Liver (tissue), 9 donors: ENCODE data around the gene SLTM. TPM values are rescaled to one million over a fixed set of nuclear protein-coding genes. Genes with fewer than 3 reads are reported as not detected.
A peak's percentile ranks its signal among the peaks of the same experiment; 100 is the strongest.
"Not testable (repeated sequence)": the region's sequence is repeated elsewhere in the genome, so short reads cannot be mapped to it uniquely, and the experiment has no call there.

Experiments used
- DNase-seq: peaks from one replicate; pipeline ENCODE4 v3.0.0-alpha.2; 2017; ENCODE audit warnings: low spot score
- H3K27ac ChIP-seq, 2 donors: one replicate each; pipeline ENCODE4 v1.7.0; 2013; ENCODE audit warnings: inconsistent platforms in 2 of 2, low read length in 2 of 2, control low read depth in 1 of 2, low read depth in 1 of 2, mild to moderate bottlenecking in 1 of 2
- H3K27me3 ChIP-seq, 4 donors: one replicate each; pipeline versions ENCODE4 v1.6.1 to v1.7.0; 2013; ENCODE audit warnings: low read length in 3 of 4, inconsistent platforms in 1 of 4, mild to moderate bottlenecking in 1 of 4, moderate library complexity in 1 of 4; ENCODE audit not compliant: control insufficient read depth in 4 of 4, insufficient read depth in 4 of 4
- H3K36me3 ChIP-seq, 4 donors: one replicate each; pipeline versions ENCODE4 v1.6.1 to v1.7.0; 2013; ENCODE audit warnings: low read length in 3 of 4, mild to moderate bottlenecking in 3 of 4, low read depth in 1 of 4, moderate library complexity in 1 of 4; ENCODE audit not compliant: control insufficient read depth in 4 of 4, insufficient read depth in 3 of 4
- H3K4me1 ChIP-seq, 4 donors: one replicate each; pipeline versions ENCODE4 v1.6.1 to v1.7.0; 2013; ENCODE audit warnings: low read length in 3 of 4, mild to moderate bottlenecking in 3 of 4, moderate library complexity in 1 of 4; ENCODE audit not compliant: control insufficient read depth in 4 of 4, insufficient read depth in 4 of 4
- H3K4me3 ChIP-seq, 3 donors: one replicate each; pipeline versions ENCODE4 v1.6.1 to v1.7.0; 2013; ENCODE audit warnings: low read length in 3 of 3, control low read depth in 1 of 3, low read depth in 1 of 3, mild to moderate bottlenecking in 1 of 3
- H3K9ac ChIP-seq, 2 donors: one replicate each; pipeline ENCODE4 v1.7.0; 2013; ENCODE audit warnings: low read length in 2 of 2, mild to moderate bottlenecking in 2 of 2, moderate library complexity in 2 of 2, control low read depth in 1 of 2, low read depth in 1 of 2
- H3K9me3 ChIP-seq, 4 donors: one replicate each; pipeline versions ENCODE4 v1.6.1 to v1.7.0; 2013; ENCODE audit warnings: low read length in 3 of 4; ENCODE audit not compliant: control insufficient read depth in 4 of 4
- ATF3 ChIP-seq: IDR thresholded peaks from 2 replicates; pipeline ENCODE4 v1.6.1; 2016; ENCODE audit warnings: antibody characterized with exemption
- EGR1 ChIP-seq, 2 donors: IDR thresholded peaks; 2 replicates each; pipeline ENCODE4 v1.6.1; 2016 to 2018; ENCODE audit warnings: antibody characterized with exemption in 2 of 2, low read depth in 2 of 2
- FOXA1 ChIP-seq: IDR thresholded peaks from 2 replicates; pipeline ENCODE4 v1.6.1; 2016; ENCODE audit warnings: antibody characterized with exemption
- HNF4G ChIP-seq: IDR thresholded peaks from 2 replicates; pipeline ENCODE4 v1.6.1; 2016; ENCODE audit warnings: antibody characterized with exemption
- RAD21 ChIP-seq, 2 donors: IDR thresholded peaks; 2 replicates each; pipeline ENCODE4 v1.6.1; 2016; ENCODE audit warnings: antibody characterized with exemption in 2 of 2, mild to moderate bottlenecking in 2 of 2
- REST ChIP-seq: IDR thresholded peaks from 2 replicates; pipeline ENCODE4 v1.6.1; 2016; ENCODE audit warnings: antibody characterized with exemption, mild to moderate bottlenecking
- RXRA ChIP-seq, 2 donors: IDR thresholded peaks; 2 replicates each; pipeline ENCODE4 v1.6.1; 2017 to 2018; ENCODE audit warnings: antibody characterized with exemption in 2 of 2, mild to moderate bottlenecking in 1 of 2
- WGBS: extraction: QIAGEN DNeasy Blood & Tissue Kit; methylation state at CpG from one replicate; pipeline ENCODE4 v1.1.7; 2013; 5-methylcytosine and 5-hydroxymethylcytosine counted together
- polyA plus RNA-seq, 2 donors: library from polyadenylated mRNA; stranded (reverse) in 1 of 2; unstranded in 1 of 2; fragments of 200-250 nt in 1 of 2; fragments of >200 nt in 1 of 2; fragmentation: Nextera tagmentation in 1 of 2; extraction: Ambion mirVana in 1 of 2; gene quantifications; one replicate each; pipeline versions ENCODE4 v1.2.1 to v1.2.3, GENCODE V29; 2013 to 2015
- total RNA-seq, 2 donors: library from RNA; depleted of rRNA; stranded (reverse); fragments of >200 nt; gene quantifications; one replicate each; pipeline ENCODE4 v1.2.3, GENCODE V29; 2014
- TF ChIP-seq, protein P1 (sequence below): fragments of 150-350 bp; IDR thresholded peaks from 2 replicates; pipeline ENCODE4 v1.5.1; 2017; ENCODE audit warnings: improper control_type of control experiment, low read depth, low read length; ENCODE audit not compliant: missing input control
- TF ChIP-seq, protein P2 (sequence below): IDR thresholded peaks from 2 replicates; pipeline ENCODE4 v1.6.1; 2016; ENCODE audit warnings: antibody characterized with exemption
- donor health status: healthy.
- donor health status: healthy.
- donor health status: healthy.
- donor health status: healthy.
- donor health status: healthy.

The SLTM gene
- total and polyA plus RNA-seq, 4 donors = 20.4 to 78.1 (median 50.1) TPM

DNA sequence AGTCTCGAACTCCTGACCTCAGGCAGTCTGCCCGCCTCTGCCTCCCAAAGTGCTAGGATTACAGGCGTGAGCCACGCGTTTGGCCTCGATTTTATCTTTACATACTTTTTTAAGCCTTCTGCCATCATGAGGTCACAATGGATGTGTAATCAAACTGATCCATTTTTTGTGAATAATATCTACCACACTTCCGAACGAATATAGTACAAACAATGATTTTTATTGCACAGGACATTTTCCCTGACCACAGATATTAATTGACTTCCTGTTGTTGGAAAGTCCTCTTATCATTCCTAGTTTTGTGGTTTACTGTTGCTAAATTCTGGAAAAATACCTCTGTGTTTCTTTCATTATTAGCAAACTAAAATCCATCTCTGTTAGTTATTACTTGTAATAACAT lies 93.4 kb downstream of the SLTM start (continued):
- TF ChIP-seq ATF3 (no peak), RXRA (IDR thresholded peaks at IDR 0.05) (no peak)

DNA sequence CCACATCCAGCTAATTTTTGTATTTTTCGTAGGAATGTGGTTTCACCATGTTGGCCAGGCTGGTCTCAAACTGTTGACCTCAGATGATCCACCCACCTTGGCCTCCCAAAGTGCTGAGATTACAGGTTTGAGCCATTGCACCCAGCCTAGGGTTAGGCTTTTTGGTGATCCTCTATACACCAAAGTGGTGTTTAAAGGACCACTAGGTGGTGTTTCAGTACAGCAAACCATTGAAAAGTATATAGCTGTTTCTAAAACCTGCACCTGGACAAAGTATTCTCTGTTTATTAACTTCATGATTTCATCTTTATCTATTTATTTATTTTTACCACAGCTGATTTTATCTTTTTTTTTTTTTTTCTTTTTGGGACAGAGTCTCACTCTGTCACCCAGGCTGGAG lies 94.0 kb downstream of the SLTM start:
- no peaks in the 10 kb centered on the region for H3K36me3 ChIP-seq
- H3K9ac ChIP-seq = no peak overlapping the region
- no peak for DNase-seq
- TF ChIP-seq RXRA (IDR thresholded peaks at IDR 0.05) (no peak), REST (no peak), EGR1 (IDR thresholded peaks at IDR 0.05; ENCODE audit: low read depth in 2 of 2) (no peak), HNF4G (no peak), RAD21 (IDR thresholded peaks at IDR 0.05) (peak; percentile 46 to 73), FOXA1 (no peak)
- TF ChIP-seq, protein P1, sequence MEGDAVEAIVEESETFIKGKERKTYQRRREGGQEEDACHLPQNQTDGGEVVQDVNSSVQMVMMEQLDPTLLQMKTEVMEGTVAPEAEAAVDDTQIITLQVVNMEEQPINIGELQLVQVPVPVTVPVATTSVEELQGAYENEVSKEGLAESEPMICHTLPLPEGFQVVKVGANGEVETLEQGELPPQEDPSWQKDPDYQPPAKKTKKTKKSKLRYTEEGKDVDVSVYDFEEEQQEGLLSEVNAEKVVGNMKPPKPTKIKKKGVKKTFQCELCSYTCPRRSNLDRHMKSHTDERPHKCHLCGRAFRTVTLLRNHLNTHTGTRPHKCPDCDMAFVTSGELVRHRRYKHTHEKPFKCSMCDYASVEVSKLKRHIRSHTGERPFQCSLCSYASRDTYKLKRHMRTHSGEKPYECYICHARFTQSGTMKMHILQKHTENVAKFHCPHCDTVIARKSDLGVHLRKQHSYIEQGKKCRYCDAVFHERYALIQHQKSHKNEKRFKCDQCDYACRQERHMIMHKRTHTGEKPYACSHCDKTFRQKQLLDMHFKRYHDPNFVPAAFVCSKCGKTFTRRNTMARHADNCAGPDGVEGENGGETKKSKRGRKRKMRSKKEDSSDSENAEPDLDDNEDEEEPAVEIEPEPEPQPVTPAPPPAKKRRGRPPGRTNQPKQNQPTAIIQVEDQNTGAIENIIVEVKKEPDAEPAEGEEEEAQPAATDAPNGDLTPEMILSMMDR = peak; percentile 20
- TF ChIP-seq, protein P2, sequence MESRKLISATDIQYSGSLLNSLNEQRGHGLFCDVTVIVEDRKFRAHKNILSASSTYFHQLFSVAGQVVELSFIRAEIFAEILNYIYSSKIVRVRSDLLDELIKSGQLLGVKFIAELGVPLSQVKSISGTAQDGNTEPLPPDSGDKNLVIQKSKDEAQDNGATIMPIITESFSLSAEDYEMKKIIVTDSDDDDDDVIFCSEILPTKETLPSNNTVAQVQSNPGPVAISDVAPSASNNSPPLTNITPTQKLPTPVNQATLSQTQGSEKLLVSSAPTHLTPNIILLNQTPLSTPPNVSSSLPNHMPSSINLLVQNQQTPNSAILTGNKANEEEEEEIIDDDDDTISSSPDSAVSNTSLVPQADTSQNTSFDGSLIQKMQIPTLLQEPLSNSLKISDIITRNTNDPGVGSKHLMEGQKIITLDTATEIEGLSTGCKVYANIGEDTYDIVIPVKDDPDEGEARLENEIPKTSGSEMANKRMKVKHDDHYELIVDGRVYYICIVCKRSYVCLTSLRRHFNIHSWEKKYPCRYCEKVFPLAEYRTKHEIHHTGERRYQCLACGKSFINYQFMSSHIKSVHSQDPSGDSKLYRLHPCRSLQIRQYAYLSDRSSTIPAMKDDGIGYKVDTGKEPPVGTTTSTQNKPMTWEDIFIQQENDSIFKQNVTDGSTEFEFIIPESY = no peak
- H3K4me3 ChIP-seq = no peak overlapping the region
- H3K9me3 ChIP-seq = no peaks in the 10 kb centered on the region
- H3K4me1 ChIP-seq = no peaks in the 10 kb centered on the region
- no peaks in the 10 kb centered on the region for H3K27me3 ChIP-seq
- WGBS = 95% methylated on average over 1 of the region's 1 CpG
- H3K27ac ChIP-seq = no peak overlapping the region

DNA sequence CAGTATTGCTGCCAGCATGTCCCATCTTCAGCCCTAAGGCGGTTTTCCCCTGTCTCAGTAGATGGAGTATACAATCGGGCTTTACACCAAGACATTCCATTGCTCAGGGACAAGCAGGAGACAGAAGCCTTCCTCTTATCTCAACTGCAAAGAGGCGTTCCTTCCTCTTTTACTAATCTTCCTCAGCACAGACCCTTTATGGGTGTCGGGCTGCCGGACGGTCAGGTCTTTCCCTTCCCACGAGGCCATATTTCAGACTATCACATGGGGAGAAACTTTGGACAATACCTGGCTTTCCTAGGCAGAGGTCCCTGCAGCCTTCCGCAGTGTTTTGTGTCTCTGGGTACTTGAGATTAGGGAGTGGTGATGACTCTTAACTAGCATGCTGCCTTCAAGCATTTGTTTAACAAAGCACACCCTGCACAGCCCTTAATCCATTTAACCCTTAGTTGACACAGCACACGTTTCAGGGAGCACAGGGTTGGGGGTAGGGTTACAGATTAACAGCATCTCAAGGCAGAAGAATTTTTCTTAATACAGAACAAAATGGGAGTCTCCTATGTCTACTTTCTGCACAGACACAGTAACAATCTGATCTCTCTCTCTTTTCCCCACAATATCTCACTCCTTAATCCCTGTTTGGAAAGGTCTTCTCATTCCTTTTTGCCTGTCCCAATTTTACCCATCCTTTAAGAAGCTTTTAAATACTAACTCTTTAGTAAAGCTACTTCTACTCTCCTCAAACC lies 99.6 kb downstream of the SLTM start:
- H3K27me3 ChIP-seq, H3K4me3 ChIP-seq, H3K9me3 ChIP-seq, H3K27ac ChIP-seq, H3K4me1 ChIP-seq, H3K9ac ChIP-seq, H3K36me3 ChIP-seq, DNase-seq: not testable (repeated sequence)
- WGBS = 73% methylated on average over 9 of the region's 9 CpGs
